HEK293T (cell line): Measurements from ENCODE around the gene PHKB.

Source experiments
- FOXK2 ChIP-seq: fragments of 450-650 bp; IDR thresholded peaks from 2 replicates; pipeline ENCODE4 v1.6.1; 2016; ENCODE audit warnings: mild to moderate bottlenecking
- PKNOX1 ChIP-seq: fragments of 450-650 bp; IDR thresholded peaks from 2 replicates; pipeline ENCODE4 v1.6.1; 2016

GRCh38 chr16:47625115-47625567 is 164.0 kb downstream of the PHKB start:
- TF ChIP-seq PKNOX1: no peak
- no peak for TF ChIP-seq FOXK2
